HepG2 (cell line): ENCODE results near the gene MDM4. TPM values are rescaled to one million over a fixed set of nuclear protein-coding genes. Genes with fewer than 3 reads are reported as not detected.

ENCODE experiments used
- ARID2 ChIP-seq: sonication (generic); formaldehyde crosslinking; IDR thresholded peaks from 2 replicates; pipeline ENCODE4 v1.8.1; 2022; ENCODE audit warnings: mild to moderate bottlenecking, missing genetic modification reagents, borderline replicate concordance
- GFI1 ChIP-seq: sonication (generic); formaldehyde crosslinking; IDR thresholded peaks from 2 replicates; pipeline ENCODE4 v1.5.0; 2020; ENCODE audit warnings: missing genetic modification reagents, mild to moderate bottlenecking, borderline replicate concordance
- KDM3A ChIP-seq: IDR thresholded peaks from 2 replicates; pipeline ENCODE4 v1.6.1; 2018; ENCODE audit warnings: low read depth, missing compliant biosample characterization
- KLF6 ChIP-seq: IDR thresholded peaks from 2 replicates; pipeline ENCODE4 v1.8.0; 2016; ENCODE audit warnings: missing biosample characterization, missing genetic modification reagents
- MIXL1 ChIP-seq: IDR thresholded peaks from 2 replicates; pipeline ENCODE4 v1.6.1; 2016
- MXD1 ChIP-seq: sonication (generic); formaldehyde crosslinking; IDR thresholded peaks from 2 replicates; pipeline ENCODE4 v1.4.0; 2020; ENCODE audit warnings: mild to moderate bottlenecking, missing genetic modification reagents
- NFE2 ChIP-seq: sonication (generic); formaldehyde crosslinking; IDR thresholded peaks from 2 replicates; pipeline ENCODE4 v1.4.0; 2020; ENCODE audit warnings: missing genetic modification reagents
- RAD21 ChIP-seq: fragments of 450-650 bp; formaldehyde crosslinking; IDR thresholded peaks from 2 replicates; pipeline ENCODE4 v1.5.0; 2020; ENCODE audit warnings: mild to moderate bottlenecking
- RELA ChIP-seq: sonication (generic); formaldehyde crosslinking; IDR thresholded peaks from 2 replicates; pipeline ENCODE4 v1.4.0; 2020; ENCODE audit warnings: missing genetic modification reagents
- SMAD3 ChIP-seq: sonication (generic); formaldehyde crosslinking; IDR thresholded peaks from 2 replicates; pipeline ENCODE4 v1.4.0; 2020; ENCODE audit warnings: missing genetic modification reagents
- SP5 ChIP-seq: IDR thresholded peaks from 2 replicates; pipeline ENCODE4 v1.6.1; 2016; ENCODE audit warnings: low read depth, borderline replicate concordance
- SUZ12 ChIP-seq: fragments of 150-350 bp; IDR thresholded peaks from 2 replicates; pipeline ENCODE4 v1.6.1; 2014; ENCODE audit warnings: low read depth, low read length
- TOPORS ChIP-seq: sonication (generic); formaldehyde crosslinking; IDR thresholded peaks from 2 replicates; pipeline ENCODE4 v1.8.0; 2023; ENCODE audit warnings: mild to moderate bottlenecking, missing genetic modification reagents
- ZC3H13 ChIP-seq: sonication (generic); formaldehyde crosslinking; IDR thresholded peaks from 2 replicates; pipeline ENCODE4 v1.8.1; 2023; ENCODE audit warnings: mild to moderate bottlenecking, missing genetic modification reagents, moderate library complexity
- ZNF160 ChIP-seq: sonication (generic); formaldehyde crosslinking; IDR thresholded peaks from 2 replicates; pipeline ENCODE4 v1.8.0; 2022; ENCODE audit warnings: mild to moderate bottlenecking, inconsistent platforms, missing genetic modification reagents
- ZNF563 ChIP-seq: sonication (generic); formaldehyde crosslinking; IDR thresholded peaks from 2 replicates; pipeline ENCODE4 v1.8.0; 2022; ENCODE audit warnings: mild to moderate bottlenecking, moderate library complexity, missing genetic modification reagents
- ZNF589 ChIP-seq: sonication (generic); formaldehyde crosslinking; conservative IDR thresholded peaks from 2 replicates; pipeline ENCODE4 v1.8.0; 2022; ENCODE audit warnings: mild to moderate bottlenecking, moderate library complexity, missing genetic modification reagents
- ZNF605 ChIP-seq: sonication (generic); formaldehyde crosslinking; IDR thresholded peaks from 2 replicates; pipeline ENCODE4 v1.8.0; 2022; ENCODE audit warnings: mild to moderate bottlenecking, missing genetic modification reagents
- ZNF703 ChIP-seq: sonication (generic); formaldehyde crosslinking; IDR thresholded peaks from 2 replicates; pipeline ENCODE4 v1.5.1; 2020; ENCODE audit warnings: missing genetic modification reagents, mild to moderate bottlenecking, moderate library complexity, borderline replicate concordance
- ZNF740 ChIP-seq: sonication (generic); formaldehyde crosslinking; IDR thresholded peaks from 2 replicates; pipeline ENCODE4 v1.4.0; 2020; ENCODE audit warnings: missing genetic modification reagents
- ZNF776 ChIP-seq: sonication (generic); formaldehyde crosslinking; IDR thresholded peaks from 2 replicates; pipeline ENCODE4 v1.4.0; 2020; ENCODE audit warnings: mild to moderate bottlenecking, missing genetic modification reagents
- ZXDC ChIP-seq: sonication (generic); formaldehyde crosslinking; IDR thresholded peaks from 2 replicates; pipeline ENCODE4 v1.5.0; 2020; ENCODE audit warnings: mild to moderate bottlenecking, missing genetic modification reagents
- polyA plus RNA-seq, 8 experiments: library from polyadenylated mRNA; depleted of rRNA in 3 of 8; stranded (reverse) in 7 of 8; unstranded in 1 of 8; fragments of >200 nt; fragmentation: Illumina TruSeq in 4 of 8; extraction: Trizol in 4 of 8; gene quantifications; 2 replicates each; pipeline versions ENCODE4 v1.2.1 to v1.2.3, GENCODE V29; 2011 to 2016; ENCODE audit warnings: low read depth in 4 of 8, missing spikeins in 1 of 8, mixed read lengths in 1 of 8; ENCODE audit not compliant: insufficient read depth in 1 of 8
- total RNA-seq, 5 experiments: library from RNA; depleted of rRNA; stranded (reverse); fragments of >200 nt; fragmentation: Illumina TruSeq; extraction: Trizol; gene quantifications; 2 replicates each; pipeline ENCODE4 v1.2.3, GENCODE V29; 2016; ENCODE audit warnings: low read depth in 1 of 5
- TF ChIP-seq, protein P1 (sequence below), 2 experiments: fragments of 450-650 bp in 1 of 2; sonication (generic) in 1 of 2; formaldehyde crosslinking; IDR thresholded peaks; 2 replicates each; pipeline versions ENCODE4 v1.5.0 to v1.8.0; 2020 to 2022; ENCODE audit warnings: mild to moderate bottlenecking in 1 of 2, missing genetic modification reagents in 1 of 2
- TF ChIP-seq, protein P2 (sequence below): IDR thresholded peaks from 2 replicates; pipeline ENCODE4 v1.6.1; 2016; ENCODE audit warnings: low read depth

Gene MDM4
- total and polyA plus RNA-seq, 2 of the 13 experiments (the other 11 are each of a cell fraction or from before 2014, with no cell fraction given): 14.9 to 19.0 TPM

- TF ChIP-seq, protein P1, sequence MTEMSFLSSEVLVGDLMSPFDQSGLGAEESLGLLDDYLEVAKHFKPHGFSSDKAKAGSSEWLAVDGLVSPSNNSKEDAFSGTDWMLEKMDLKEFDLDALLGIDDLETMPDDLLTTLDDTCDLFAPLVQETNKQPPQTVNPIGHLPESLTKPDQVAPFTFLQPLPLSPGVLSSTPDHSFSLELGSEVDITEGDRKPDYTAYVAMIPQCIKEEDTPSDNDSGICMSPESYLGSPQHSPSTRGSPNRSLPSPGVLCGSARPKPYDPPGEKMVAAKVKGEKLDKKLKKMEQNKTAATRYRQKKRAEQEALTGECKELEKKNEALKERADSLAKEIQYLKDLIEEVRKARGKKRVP (CRISPR knock-in tag; IDR thresholded peaks at IDR 0.05): peak in 1 of 2 experiments; percentile 76; a peak in 1 of 4 replicates
- TF ChIP-seq ZC3H13 (CRISPR knock-in tag) (peak; percentile 57; the same call in 1 of the 2 replicates), ZNF776 (CRISPR knock-in tag) (peak; percentile 92), ZNF563 (peak; percentile 69; the same call in 1 of the 2 replicates), SUZ12 (no peak), ZNF605 (CRISPR knock-in tag) (no peak), GFI1 (CRISPR knock-in tag) (0 out of 2 replicates have a peak, but pooled peaks have one; percentile 9), ZNF703 (CRISPR knock-in tag) (peak; percentile 93), RELA (CRISPR knock-in tag) (peak; percentile 54; the same call in 1 of the 2 replicates), KDM3A (CRISPR knock-in tag) (peak; percentile 79), SMAD3 (no peak), NFE2 (no peak), RAD21 (CRISPR knock-in tag) (peak; percentile 87), ARID2 (CRISPR knock-in tag) (0 out of 2 replicates have a peak, but pooled peaks have one; percentile 33), ZNF589 (CRISPR knock-in tag) (0 out of 2 replicates have a peak, but pooled peaks have one; percentile 63), ZXDC (0 out of 2 replicates have a peak, but pooled peaks have one; percentile 65), MIXL1 (CRISPR knock-in tag) (0 out of 2 replicates have a peak, but pooled peaks have one; percentile 16), TOPORS (0 out of 2 replicates have a peak, but pooled peaks have one; percentile 57), SP5 (CRISPR knock-in tag) (peak; percentile 18; the same call in 1 of the 2 replicates), MXD1 (CRISPR knock-in tag) (peak; percentile 80; the same call in 1 of the 2 replicates), ZNF160 (CRISPR knock-in tag) (peak; percentile 84; the same call in 1 of the 2 replicates), KLF6 (CRISPR knock-in tag) (0 out of 2 replicates have a peak, but pooled peaks have one; percentile 47), ZNF740 (no peak)
- TF ChIP-seq, protein P2, sequence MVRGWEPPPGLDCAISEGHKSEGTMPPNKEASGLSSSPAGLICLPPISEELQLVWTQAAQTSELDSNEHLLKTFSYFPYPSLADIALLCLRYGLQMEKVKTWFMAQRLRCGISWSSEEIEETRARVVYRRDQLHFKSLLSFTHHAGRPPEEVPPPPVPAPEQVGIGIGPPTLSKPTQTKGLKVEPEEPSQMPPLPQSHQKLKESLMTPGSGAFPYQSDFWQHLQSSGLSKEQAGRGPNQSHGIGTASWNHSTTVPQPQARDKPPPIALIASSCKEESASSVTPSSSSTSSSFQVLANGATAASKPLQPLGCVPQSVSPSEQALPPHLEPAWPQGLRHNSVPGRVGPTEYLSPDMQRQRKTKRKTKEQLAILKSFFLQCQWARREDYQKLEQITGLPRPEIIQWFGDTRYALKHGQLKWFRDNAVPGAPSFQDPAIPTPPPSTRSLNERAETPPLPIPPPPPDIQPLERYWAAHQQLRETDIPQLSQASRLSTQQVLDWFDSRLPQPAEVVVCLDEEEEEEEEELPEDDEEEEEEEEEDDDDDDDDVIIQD (CRISPR knock-in tag): peak; percentile 34; the same call in 1 of the 2 replicates
Measured at GRCh38 chr1:204494281-204495077, 21.7 kb upstream of the MDM4 start, which contains the start of gene PIK3C2B (continued).
